Panc1 (cell line): Measurements from ENCODE around the gene LRP5.

Experiments used
- CTCF ChIP-seq: fragments of 450-650 bp; IDR thresholded peaks from 2 replicates; pipeline ENCODE4 v1.5.1; 2017; ENCODE audit warnings: mild to moderate bottlenecking
- POLR2AphosphoS5 ChIP-seq: IDR thresholded peaks from 2 replicates; pipeline ENCODE4 v1.6.1; 2012; ENCODE audit warnings: mild to moderate bottlenecking, low read depth, low read length, moderate library complexity
- TF ChIP-seq, protein P1 (sequence below), 2 experiments: IDR thresholded peaks; 2 replicates each; pipeline ENCODE4 v1.6.1; 2011 to 2012; ENCODE audit warnings: low read depth in 2 of 2, control low read depth in 1 of 2, low read length in 1 of 2, mild to moderate bottlenecking in 1 of 2, moderate library complexity in 1 of 2; ENCODE audit not compliant: insufficient read depth in 1 of 2

DNA sequence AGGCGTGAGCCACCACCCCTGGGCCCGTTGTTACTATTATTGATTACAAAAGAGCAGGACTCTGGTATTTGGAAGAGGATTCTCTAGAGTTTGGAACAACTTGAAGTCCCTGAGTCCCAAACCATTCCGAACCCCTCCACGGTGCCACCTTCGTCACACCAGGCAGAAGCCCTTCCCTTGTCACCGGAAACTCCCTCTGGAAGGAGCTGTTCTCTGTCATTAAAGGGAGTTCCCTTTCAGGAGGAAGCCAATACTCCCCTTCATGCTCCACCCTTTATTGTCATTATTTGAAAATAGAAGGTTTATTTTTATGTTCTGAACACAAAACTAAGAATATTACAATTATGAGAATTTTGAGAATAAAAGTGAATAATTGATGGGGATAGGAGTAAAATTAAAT is 35.5 kb upstream of the LRP5 start:
- TF ChIP-seq CTCF (no peak), POLR2AphosphoS5 (no peak)
- TF ChIP-seq, protein P1, sequence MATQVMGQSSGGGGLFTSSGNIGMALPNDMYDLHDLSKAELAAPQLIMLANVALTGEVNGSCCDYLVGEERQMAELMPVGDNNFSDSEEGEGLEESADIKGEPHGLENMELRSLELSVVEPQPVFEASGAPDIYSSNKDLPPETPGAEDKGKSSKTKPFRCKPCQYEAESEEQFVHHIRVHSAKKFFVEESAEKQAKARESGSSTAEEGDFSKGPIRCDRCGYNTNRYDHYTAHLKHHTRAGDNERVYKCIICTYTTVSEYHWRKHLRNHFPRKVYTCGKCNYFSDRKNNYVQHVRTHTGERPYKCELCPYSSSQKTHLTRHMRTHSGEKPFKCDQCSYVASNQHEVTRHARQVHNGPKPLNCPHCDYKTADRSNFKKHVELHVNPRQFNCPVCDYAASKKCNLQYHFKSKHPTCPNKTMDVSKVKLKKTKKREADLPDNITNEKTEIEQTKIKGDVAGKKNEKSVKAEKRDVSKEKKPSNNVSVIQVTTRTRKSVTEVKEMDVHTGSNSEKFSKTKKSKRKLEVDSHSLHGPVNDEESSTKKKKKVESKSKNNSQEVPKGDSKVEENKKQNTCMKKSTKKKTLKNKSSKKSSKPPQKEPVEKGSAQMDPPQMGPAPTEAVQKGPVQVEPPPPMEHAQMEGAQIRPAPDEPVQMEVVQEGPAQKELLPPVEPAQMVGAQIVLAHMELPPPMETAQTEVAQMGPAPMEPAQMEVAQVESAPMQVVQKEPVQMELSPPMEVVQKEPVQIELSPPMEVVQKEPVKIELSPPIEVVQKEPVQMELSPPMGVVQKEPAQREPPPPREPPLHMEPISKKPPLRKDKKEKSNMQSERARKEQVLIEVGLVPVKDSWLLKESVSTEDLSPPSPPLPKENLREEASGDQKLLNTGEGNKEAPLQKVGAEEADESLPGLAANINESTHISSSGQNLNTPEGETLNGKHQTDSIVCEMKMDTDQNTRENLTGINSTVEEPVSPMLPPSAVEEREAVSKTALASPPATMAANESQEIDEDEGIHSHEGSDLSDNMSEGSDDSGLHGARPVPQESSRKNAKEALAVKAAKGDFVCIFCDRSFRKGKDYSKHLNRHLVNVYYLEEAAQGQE (IDR thresholded peaks at IDR 0.05; ENCODE audit: insufficient read depth in 1 of 2, low read depth in 2 of 2, low read length in 1 of 2) = no peak
